GM23248 (cell line): ENCODE data around the gene TKT. TPM values are rescaled to one million over a fixed set of nuclear protein-coding genes. Genes with fewer than 3 reads are reported as not detected.

Experiments
- DNase-seq: peaks from one replicate; pipeline ENCODE4 v3.0.0-alpha.2; 2015
- H2AFZ ChIP-seq: fragments of 200-600 bp; sonication (generic); 2 replicates; pipeline ENCODE4 v1.6.1; 2016; ENCODE audit warnings: antibody characterized with exemption
- H3F3A ChIP-seq: fragments of 200-600 bp; sonication (generic); 2 replicates; pipeline ENCODE4 v1.6.1; 2016; ENCODE audit warnings: mild to moderate bottlenecking, antibody characterized with exemption, mixed run types; ENCODE audit not compliant: insufficient read depth
- H3K27ac ChIP-seq: fragments of 200-600 bp; sonication (generic); 2 replicates; pipeline ENCODE4 v1.5.1; 2016; ENCODE audit warnings: mild to moderate bottlenecking
- H3K27me3 ChIP-seq: fragments of 200-600 bp; sonication (generic); replicated peaks from 2 replicates; pipeline ENCODE4 v1.6.1; 2016; ENCODE audit warnings: mild to moderate bottlenecking; ENCODE audit not compliant: insufficient read depth
- H3K36me3 ChIP-seq: fragments of 200-600 bp; sonication (generic); 2 replicates; pipeline ENCODE4 v1.6.1; 2016; ENCODE audit warnings: low read depth, mild to moderate bottlenecking
- H3K4me1 ChIP-seq: fragments of 200-600 bp; sonication (generic); 2 replicates; pipeline ENCODE4 v1.6.1; 2016; ENCODE audit warnings: mild to moderate bottlenecking; ENCODE audit not compliant: insufficient read depth
- H3K4me2 ChIP-seq: fragments of 200-600 bp; sonication (generic); one replicate; pipeline ENCODE4 v1.6.1; 2016; ENCODE audit warnings: mild to moderate bottlenecking; ENCODE audit not compliant: unreplicated experiment
- H3K4me3 ChIP-seq: fragments of 200-600 bp; sonication (generic); 2 replicates; pipeline ENCODE4 v1.5.1; 2016; ENCODE audit warnings: mild to moderate bottlenecking
- H3K79me2 ChIP-seq: fragments of 200-600 bp; sonication (generic); 2 replicates; pipeline ENCODE4 v1.6.1; 2016; ENCODE audit warnings: mild to moderate bottlenecking; ENCODE audit not compliant: insufficient read depth
- H3K9ac ChIP-seq: fragments of 200-600 bp; sonication (generic); 2 replicates; pipeline ENCODE4 v1.6.1; 2016; ENCODE audit warnings: mild to moderate bottlenecking
- H3K9me2 ChIP-seq: fragments of 200-600 bp; sonication (generic); 2 replicates; pipeline ENCODE4 v1.6.1; 2016; ENCODE audit warnings: mixed run types, mild to moderate bottlenecking, moderate library complexity; ENCODE audit not compliant: insufficient read depth
- H3K9me3 ChIP-seq: fragments of 200-600 bp; sonication (generic); one replicate; pipeline ENCODE4 v1.6.1; 2017; ENCODE audit warnings: low read depth
- H4K20me1 ChIP-seq: fragments of 200-600 bp; sonication (generic); 2 replicates; pipeline ENCODE4 v1.6.0; 2016; ENCODE audit not compliant: insufficient read depth
- EZH2 ChIP-seq: fragments of 200-600 bp; sonication (generic); IDR thresholded peaks from 2 replicates; pipeline ENCODE4 v1.6.1; 2018; ENCODE audit warnings: antibody characterized with exemption, mild to moderate bottlenecking; ENCODE audit not compliant: insufficient read depth, poor library complexity, severe bottlenecking
- EZH2phosphoT487 ChIP-seq: fragments of 200-600 bp; sonication (generic); IDR thresholded peaks from 2 replicates; pipeline ENCODE4 v1.6.1; 2018; ENCODE audit warnings: antibody characterized with exemption, moderate library complexity, mild to moderate bottlenecking, low read depth; ENCODE audit not compliant: insufficient read depth
- WGBS, 2 experiments: methylation state at CpG; one replicate each; pipeline ENCODE4 v1.1.6; 2015 to 2017; ENCODE audit warnings: low lambda C conversion rate in 2 of 2, low coverage in 1 of 2; ENCODE audit errors: missing lambda C conversion rate in 2 of 2; 5-methylcytosine and 5-hydroxymethylcytosine counted together
- in situ Hi-C: fragments of 300-500 bp; cut with MboI; formaldehyde crosslinking; loops from 2 replicates; pipeline ENCODE4 v1.15.0; 2020
- polyA plus RNA-seq: library from polyadenylated mRNA; unstranded; fragments of >200 nt; fragmentation: Nextera tagmentation; extraction: Ambion mirVana; gene quantifications from 2 replicates; pipeline ENCODE4 v1.2.1, GENCODE V29; 2016
- total RNA-seq: library from RNA; depleted of rRNA; stranded (reverse); fragments of >200 nt; shearing (Covaris generic); gene quantifications from 2 replicates; pipeline ENCODE4 v1.2.3, GENCODE V29; 2014

TKT gene
- total and polyA plus RNA-seq, 2 experiments from 2014 or later, result 129 to 256 TPM

GRCh38 chr3:53227993-53228885 is 27.6 kb downstream of the TKT start:
- WGBS, 2 experiments, result 90 to 92% methylated on average over 24 of the region's 24 CpGs
- H4K20me1 ChIP-seq, result no peaks in the 10 kb centered on the region

GRCh38 chr3:53226841-53227407 is 28.9 kb downstream of the TKT start:
- 78 to 84% methylated on average over 15 of the region's 17 CpGs for WGBS, 2 experiments
- Histone ChIP-seq H3K9ac (no peak overlapping the region), H3F3A (peaks cover 13% of the 10 kb centered on the region; the same call in 1 of the 2 replicates), H3K4me3 (no peak overlapping the region), H3K36me3 (peaks cover 58% of the 10 kb centered on the region), H3K27me3 (no peaks in the 10 kb centered on the region), H3K4me2 (no peak overlapping the region), H3K9me3 (no peaks in the 10 kb centered on the region), H2AFZ (no peak overlapping the region), H3K4me1 (no peaks in the 10 kb centered on the region), H3K27ac (no peak overlapping the region), H3K9me2 (no peaks in the 10 kb centered on the region), H3K79me2 (peaks cover 5% of the 10 kb centered on the region; the same call in 1 of the 2 replicates), H4K20me1 (no peaks in the 10 kb centered on the region)
- in situ Hi-C loops, result no loop called here
- DNase-seq, result no peak
- TF ChIP-seq EZH2phosphoT487, result no peak
- no peak for TF ChIP-seq EZH2

More at GRCh38 chr3:53227993-53228885, 27.6 kb downstream of the TKT start:
- Histone ChIP-seq H3K79me2 (peaks cover 18% of the 10 kb centered on the region; the same call in 1 of the 2 replicates), H3K9me3 (no peaks in the 10 kb centered on the region), H2AFZ (no peak overlapping the region), H3K36me3 (peaks cover 68% of the 10 kb centered on the region), H3K4me3 (no peak overlapping the region), H3K9me2 (no peaks in the 10 kb centered on the region), H3K27me3 (no peaks in the 10 kb centered on the region), H3K4me2 (no peak overlapping the region), H3K27ac (no peak overlapping the region), H3K4me1 (no peaks in the 10 kb centered on the region), H3K9ac (no peak overlapping the region), H3F3A (0 out of 2 replicates have a peak, but pooled peaks cover 11% of the 10 kb centered on the region)
- DNase-seq, result no peak
- in situ Hi-C loops, result no loop called here
- TF ChIP-seq EZH2 (no peak), EZH2phosphoT487 (no peak)

- no peaks in the 10 kb centered on the region for H3K79me2 ChIP-seq
- H3K4me1 ChIP-seq, result no peaks in the 10 kb centered on the region
- H3F3A ChIP-seq, result peaks cover 20% of the 10 kb centered on the region
- H3K9ac ChIP-seq, result no peak overlapping the region
- no peak overlapping the region for H3K4me3 ChIP-seq
- TF ChIP-seq EZH2 (no peak), EZH2phosphoT487 (no peak)
- in situ Hi-C loops, result no loop called here
- no peaks in the 10 kb centered on the region for H3K9me3 ChIP-seq
- no peak overlapping the region for H2AFZ ChIP-seq
- no peak for DNase-seq
- H3K36me3 ChIP-seq, result peaks cover 53% of the 10 kb centered on the region
- H3K27ac ChIP-seq, result no peak overlapping the region
- no peaks in the 10 kb centered on the region for H3K9me2 ChIP-seq
- no peaks in the 10 kb centered on the region for H3K27me3 ChIP-seq
- no peak overlapping the region for H3K4me2 ChIP-seq
- 83 to 86% methylated on average over 12 of the region's 12 CpGs for WGBS, 2 experiments
- no peaks in the 10 kb centered on the region for H4K20me1 ChIP-seq
These were observed 29.5 kb downstream of the TKT start for GRCh38 chr3:53226142-53226840.

- Histone ChIP-seq H2AFZ (no peak overlapping the region), H4K20me1 (no peaks in the 10 kb centered on the region), H3K27me3 (no peaks in the 10 kb centered on the region), H3K9me3 (no peaks in the 10 kb centered on the region), H3K27ac (no peak overlapping the region), H3K36me3 (peaks cover 51% of the 10 kb centered on the region), H3K4me3 (no peak overlapping the region), H3F3A (peaks cover 25% of the 10 kb centered on the region), H3K9ac (no peak overlapping the region), H3K9me2 (no peaks in the 10 kb centered on the region), H3K4me2 (no peak overlapping the region), H3K79me2 (no peaks in the 10 kb centered on the region), H3K4me1 (no peaks in the 10 kb centered on the region)
- 79 to 83% methylated on average over 7 of the region's 7 CpGs for WGBS, 2 experiments
- TF ChIP-seq EZH2phosphoT487, result no peak
- TF ChIP-seq EZH2, result no peak
- DNase-seq, result no peak
- in situ Hi-C loops, result no loop called here
These were observed 30.2 kb downstream of the TKT start for GRCh38 chr3:53225651-53226050.
